Ovary (tissue), 3 donors: ENCODE measurements around the gene DDB1.

Experiments
- CTCF ChIP-seq, 3 donors: fragments of 450-650 bp in 2 of 3; fragments of 200-600 bp in 1 of 3; IDR thresholded peaks; one replicate each; pipeline versions ENCODE4 v1.5.1 to v1.8.0; 2016 to 2022; ENCODE audit warnings: antibody characterized with exemption in 3 of 3, mild to moderate bottlenecking in 1 of 3
- EP300 ChIP-seq: sonication (generic); formaldehyde crosslinking; IDR thresholded peaks from one replicate; pipeline ENCODE4 v1.6.1; 2017; ENCODE audit warnings: antibody characterized with exemption
- POLR2A ChIP-seq: fragments of 450-650 bp; IDR thresholded peaks from one replicate; pipeline ENCODE4 v1.6.1; 2017; ENCODE audit warnings: antibody characterized with exemption, mild to moderate bottlenecking, moderate library complexity
- donor health status: DM: no; HTN: no; CAD: no.

- no peak for TF ChIP-seq CTCF (IDR thresholded peaks at IDR 0.05)
- no peak for TF ChIP-seq POLR2A
- no peak for TF ChIP-seq EP300
These were observed 74.4 kb downstream of the DDB1 start for GRCh38 chr11:61258546-61258945.
